MCF 10A (cell line): ENCODE results near the gene LMTK3. TPM values are rescaled to one million over a fixed set of nuclear protein-coding genes. Genes with fewer than 3 reads are reported as not detected.

Experiments used
- BruUV-seq: library from RNA; stranded (reverse); fragments of 400-500 nt; replicated peaks from 2 replicates; lab custom pipeline; 2021; lab: Mats Ljungman, UMichigan
- CTCF ChIA-PET: fragments of 300-600 bp; sonication (Branson Sonifier 250); formaldehyde crosslinking; extraction: SDS; loops from one replicate; lab custom pipeline; 2021; ENCODE audit warnings: antibody characterized with exemption, inconsistent platforms; lab: Yijun Ruan, JAX
- POLR2A ChIA-PET: fragments of 300-600, 350-650 bp; sonication (Branson Sonifier 250); formaldehyde crosslinking; extraction: SDS; loops from one replicate; lab custom pipeline; 2020; ENCODE audit warnings: antibody characterized with exemption, inconsistent platforms; lab: Yijun Ruan, JAX
- DNase-seq: peaks from one replicate; pipeline ENCODE4 v3.0.0-alpha.2; 2018; ENCODE audit not compliant: unreplicated experiment
- H3K27ac Mint-ChIP-seq: one replicate; pipeline ENCODE4 v1.8.0; 2022; ENCODE audit warnings: mild to moderate bottlenecking, low read depth, mixed read lengths; ENCODE audit not compliant: unreplicated experiment
- H3K27me3 Mint-ChIP-seq: one replicate; pipeline ENCODE4 v1.8.0; 2022; ENCODE audit warnings: mixed read lengths; ENCODE audit not compliant: insufficient read depth, unreplicated experiment
- H3K36me3 Mint-ChIP-seq: one replicate; pipeline ENCODE4 v1.8.0; 2022; ENCODE audit warnings: mild to moderate bottlenecking, moderate library complexity, mixed read lengths; ENCODE audit not compliant: insufficient read depth, unreplicated experiment
- H3K4me1 Mint-ChIP-seq: one replicate; pipeline ENCODE4 v1.8.0; 2022; ENCODE audit warnings: mixed read lengths; ENCODE audit not compliant: insufficient read depth, unreplicated experiment
- H3K4me3 Mint-ChIP-seq: one replicate; pipeline ENCODE4 v1.8.0; 2022; ENCODE audit warnings: mild to moderate bottlenecking, moderate library complexity, mixed read lengths; ENCODE audit not compliant: unreplicated experiment
- H3K9me3 Mint-ChIP-seq: one replicate; pipeline ENCODE4 v1.8.0; 2022; ENCODE audit warnings: mixed read lengths; ENCODE audit not compliant: unreplicated experiment
- CTCF ChIP-seq: fragments of 200-600 bp; IDR thresholded peaks from one replicate; pipeline ENCODE4 v1.8.0; 2022; ENCODE audit warnings: antibody characterized with exemption, mild to moderate bottlenecking; ENCODE audit not compliant: unreplicated experiment
- intact Hi-C: fragments of 100-400 bp; cut with micrococcal nuclease; formaldehyde crosslinking; loops from 2 replicates; pipeline ENCODE4 v1.14.1; 2022
- total RNA-seq: library from RNA; stranded (reverse); gene quantifications from 2 replicates; pipeline ENCODE4 v1.2.3, GENCODE V29; 2022

The LMTK3 gene
- total RNA-seq, 1 experiment from 2014 or later: 0.37 TPM

- Mint-ChIP-seq H3K27me3 (no peaks in the 10 kb centered on the region), H3K4me3 (no peak overlapping the region), H3K4me1 (peaks cover 36% of the 10 kb centered on the region), H3K36me3 (peaks cover 61% of the 10 kb centered on the region), H3K27ac (peak overlapping the region; percentile 16), H3K9me3 (no peaks in the 10 kb centered on the region)
- TF ChIP-seq CTCF: no peak
- intact Hi-C loops: no loop called here
- ChIA-PET CTCF (interaction anchor here (0.6 to 1.1 kb wide), 2 partner anchors 48 to 101 kb away, joined by 3 to 5 read pairs; no protein-coding TSS in a partner anchor), POLR2A (no interaction called here)
- DNase-seq: no peak
- BruUV-seq: no TSS peak
Observed at GRCh38 chr19:48483301-48483700, 28.3 kb downstream of the LMTK3 start.

GRCh38 chr19:48481846-48482639 lies 29.6 kb downstream of the LMTK3 start:
- ChIA-PET CTCF (interaction anchor here (0.6 kb wide), 1 partner anchor 1382 kb away, joined by 3 read pairs; no protein-coding TSS in a partner anchor), POLR2A (interaction anchor here (1.3 kb wide), 1 partner anchor 37 kb away, joined by 3 read pairs; no protein-coding TSS in a partner anchor)
- H3K36me3 Mint-ChIP-seq: peaks cover 57% of the 10 kb centered on the region
- H3K27me3 Mint-ChIP-seq: no peaks in the 10 kb centered on the region
- TF ChIP-seq CTCF: no peak
- H3K4me3 Mint-ChIP-seq: no peak overlapping the region
- peak; percentile 38 for DNase-seq
- peak overlapping the region; percentile 46 for H3K27ac Mint-ChIP-seq
- H3K4me1 Mint-ChIP-seq: peaks cover 25% of the 10 kb centered on the region
- H3K9me3 Mint-ChIP-seq: no peaks in the 10 kb centered on the region
- TSS peak; percentile 29 for BruUV-seq
- intact Hi-C loops: no loop called here

- intact Hi-C loops: no loop called here
- peaks cover 17% of the 10 kb centered on the region for H3K4me1 Mint-ChIP-seq
- no peaks in the 10 kb centered on the region for H3K9me3 Mint-ChIP-seq
- DNase-seq: no peak
- H3K4me3 Mint-ChIP-seq: no peak overlapping the region
- no peak overlapping the region for H3K27ac Mint-ChIP-seq
- no TSS peak for BruUV-seq
- H3K36me3 Mint-ChIP-seq: peaks cover 59% of the 10 kb centered on the region
- POLR2A ChIA-PET: interaction anchor here (1.0 to 1.3 kb wide), 2 partner anchors 9 to 36 kb away, joined by 3 read pairs; no protein-coding TSS in a partner anchor
- CTCF ChIA-PET: no interaction called here
- H3K27me3 Mint-ChIP-seq: no peaks in the 10 kb centered on the region
- TF ChIP-seq CTCF: no peak
Observed at GRCh38 chr19:48480558-48481500, 30.8 kb downstream of the LMTK3 start.
